Renal pelvis (tissue), 4 donors: Measurements from ENCODE around the gene STPG2. TPM values are rescaled to one million over a fixed set of nuclear protein-coding genes. Genes with fewer than 3 reads are reported as not detected.
"Not testable (repeated sequence)": the region's sequence is repeated elsewhere in the genome, so short reads cannot be mapped to it uniquely, and the experiment has no call there.

Source experiments
- DNase-seq: peaks from one replicate; pipeline ENCODE4 v3.0.0-alpha.2; 2013
- polyA plus RNA-seq, 3 donors: library from polyadenylated mRNA; unstranded; fragments of 120-200 nt; gene quantifications; one replicate each; pipeline ENCODE4 v1.2.1, GENCODE V29; 2013; ENCODE audit not compliant: insufficient read length in 3 of 3

Gene STPG2
- polyA plus RNA-seq, 3 donors = 0.36 to 0.77 (median 0.65) TPM

GRCh38 chr4:97643179-97643578 lies 500.1 kb downstream of the STPG2 start:
- no peak for DNase-seq

- no peak for DNase-seq
Observed at GRCh38 chr4:97639961-97640360, 503.3 kb downstream of the STPG2 start.

GRCh38 chr4:97633831-97634230 lies 509.4 kb downstream of the STPG2 start:
- DNase-seq = not testable (repeated sequence)

GRCh38 chr4:97627750-97628149 lies 515.5 kb downstream of the STPG2 start:
- no peak for DNase-seq

GRCh38 chr4:97624204-97624603 lies 519.1 kb downstream of the STPG2 start:
- DNase-seq = no peak

- DNase-seq = no peak
Observed at GRCh38 chr4:97605932-97606331, 537.3 kb downstream of the STPG2 start.

GRCh38 chr4:97593248-97593647 lies 550.0 kb downstream of the STPG2 start:
- DNase-seq = no peak

- DNase-seq = no peak
Observed at GRCh38 chr4:97590266-97590665, 553.0 kb downstream of the STPG2 start.

GRCh38 chr4:97589481-97590196 lies 553.6 kb downstream of the STPG2 start:
- DNase-seq = no peak

GRCh38 chr4:97587912-97588311 lies 555.4 kb downstream of the STPG2 start:
- no peak for DNase-seq

GRCh38 chr4:97585274-97585673 lies 558.0 kb downstream of the STPG2 start:
- no peak for DNase-seq

GRCh38 chr4:97582890-97583289 lies 560.4 kb downstream of the STPG2 start:
- DNase-seq = no peak

- DNase-seq = no peak
Observed at GRCh38 chr4:97577004-97577403, 566.3 kb downstream of the STPG2 start.

- DNase-seq = no peak
Observed at GRCh38 chr4:97560009-97560408, 583.3 kb downstream of the STPG2 start.

GRCh38 chr4:97558204-97558778 lies 585.0 kb downstream of the STPG2 start:
- DNase-seq = no peak

- DNase-seq = not testable (repeated sequence)
Observed at GRCh38 chr4:97550637-97551036, 592.6 kb downstream of the STPG2 start.

- no peak for DNase-seq
Observed at GRCh38 chr4:97548943-97549583, 594.2 kb downstream of the STPG2 start.

- no peak for DNase-seq
Observed at GRCh38 chr4:97548186-97548585, 595.1 kb downstream of the STPG2 start.

- no peak for DNase-seq
Observed at GRCh38 chr4:97531351-97531750, 611.9 kb downstream of the STPG2 start.

GRCh38 chr4:97530676-97531075 lies 612.6 kb downstream of the STPG2 start:
- DNase-seq = no peak

GRCh38 chr4:97525236-97525635 lies 618.0 kb downstream of the STPG2 start:
- DNase-seq = no peak

- DNase-seq = no peak
Observed at GRCh38 chr4:97517939-97518338, 625.3 kb downstream of the STPG2 start.

GRCh38 chr4:97513917-97514316 lies 629.4 kb downstream of the STPG2 start:
- no peak for DNase-seq
